Upper lobe of right lung (tissue), 1 donor: Measurements from ENCODE around the gene SLC35F4. TPM values are rescaled to one million over a fixed set of nuclear protein-coding genes. Genes with fewer than 3 reads are reported as not detected.

Source experiments
- ATAC-seq: fragments of 200-7000 bp; cut with Tn5 transposase; one replicate; pipeline ENCODE4 v1.9.1; 2020; ENCODE audit warnings: mild to moderate bottlenecking, moderate library complexity
- DNase-seq: peaks from one replicate; pipeline ENCODE4 v3.0.0-alpha.2; 2020
- H3K27ac ChIP-seq: fragments of 200-600 bp; one replicate; pipeline ENCODE4 v1.8.0; 2022
- H3K27me3 ChIP-seq: fragments of 200-600 bp; one replicate; pipeline ENCODE4 v1.8.0; 2022; ENCODE audit warnings: mild to moderate bottlenecking
- H3K36me3 ChIP-seq: fragments of 200-600 bp; one replicate; pipeline ENCODE4 v1.8.0; 2022
- H3K4me1 ChIP-seq: fragments of 200-600 bp; one replicate; pipeline ENCODE4 v1.8.0; 2022
- H3K4me3 ChIP-seq: fragments of 200-600 bp; one replicate; pipeline ENCODE4 v1.8.0; 2022; ENCODE audit warnings: mild to moderate bottlenecking
- H3K9me3 ChIP-seq: fragments of 200-600 bp; one replicate; pipeline ENCODE4 v1.8.0; 2022
- intact Hi-C: fragments of 100-400 bp; cut with DNase I; formaldehyde crosslinking; loops from one replicate; pipeline ENCODE4 v1.11.0; 2022
- total RNA-seq: library from RNA; stranded (reverse); fragmentation: NEBNext Ultra II Directional; extraction: Animal tissue kit (Norgen Biotek cat#: 25700); gene quantifications from one replicate; pipeline ENCODE4 v1.2.1, GENCODE V29; 2021
- TF ChIP-seq, protein P1 (sequence below): fragments of 200-600 bp; IDR thresholded peaks from one replicate; pipeline ENCODE4 v1.8.0; 2022; ENCODE audit warnings: antibody characterized with exemption
- donor health status: DM: no; HTN: yes; CAD: no; lungs with severe emphysema.

Gene SLC35F4
- total RNA-seq, 1 donor from 2014 or later = not detected

DNA sequence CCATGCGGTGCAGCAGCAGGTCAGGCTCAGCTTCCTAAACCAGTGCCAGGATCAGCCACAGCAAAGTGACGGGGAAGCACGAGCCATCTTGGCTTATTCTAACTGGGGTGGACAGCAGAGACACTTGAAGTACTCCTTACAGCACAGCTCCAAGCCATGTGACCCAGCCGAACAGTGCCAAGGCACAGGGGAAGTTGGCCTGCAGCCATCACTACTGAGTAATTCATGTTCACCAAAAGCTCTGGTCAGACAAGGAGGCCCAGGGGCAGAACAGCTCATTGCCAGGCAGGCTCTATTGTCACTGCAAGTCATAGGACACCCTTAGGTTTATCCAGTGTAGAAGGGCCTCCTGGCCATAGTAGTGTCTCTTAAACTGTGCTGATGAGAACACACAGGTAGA lies 23.4 kb upstream of the SLC35F4 start:
- peak; percentile 78 for DNase-seq

DNA sequence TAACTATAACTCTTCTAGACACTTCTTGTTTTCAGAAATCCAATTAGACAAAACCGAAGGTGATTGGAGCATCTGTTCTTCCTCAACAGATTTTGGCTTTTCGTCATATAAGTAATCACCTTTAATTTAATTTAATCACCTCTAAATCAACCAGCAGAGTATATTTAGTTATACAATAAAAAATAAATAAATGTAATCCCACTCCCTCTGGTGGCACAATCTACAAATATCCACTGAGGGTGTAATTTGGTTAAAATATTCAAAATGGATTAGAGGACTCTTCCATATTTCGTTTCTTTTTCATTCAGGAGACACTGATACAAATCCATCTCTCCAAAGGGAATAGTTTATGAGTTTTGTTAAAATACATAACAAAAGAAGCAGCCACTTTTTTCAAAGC lies 18.3 kb upstream of the SLC35F4 start:
- no peak for ATAC-seq
- Histone ChIP-seq H3K4me1 (no peaks in the 10 kb centered on the region), H3K9me3 (no peaks in the 10 kb centered on the region), H3K4me3 (no peak overlapping the region), H3K27ac (no peak overlapping the region), H3K36me3 (no peaks in the 10 kb centered on the region), H3K27me3 (peaks cover 4% of the 10 kb centered on the region)
- TF ChIP-seq, protein P1, sequence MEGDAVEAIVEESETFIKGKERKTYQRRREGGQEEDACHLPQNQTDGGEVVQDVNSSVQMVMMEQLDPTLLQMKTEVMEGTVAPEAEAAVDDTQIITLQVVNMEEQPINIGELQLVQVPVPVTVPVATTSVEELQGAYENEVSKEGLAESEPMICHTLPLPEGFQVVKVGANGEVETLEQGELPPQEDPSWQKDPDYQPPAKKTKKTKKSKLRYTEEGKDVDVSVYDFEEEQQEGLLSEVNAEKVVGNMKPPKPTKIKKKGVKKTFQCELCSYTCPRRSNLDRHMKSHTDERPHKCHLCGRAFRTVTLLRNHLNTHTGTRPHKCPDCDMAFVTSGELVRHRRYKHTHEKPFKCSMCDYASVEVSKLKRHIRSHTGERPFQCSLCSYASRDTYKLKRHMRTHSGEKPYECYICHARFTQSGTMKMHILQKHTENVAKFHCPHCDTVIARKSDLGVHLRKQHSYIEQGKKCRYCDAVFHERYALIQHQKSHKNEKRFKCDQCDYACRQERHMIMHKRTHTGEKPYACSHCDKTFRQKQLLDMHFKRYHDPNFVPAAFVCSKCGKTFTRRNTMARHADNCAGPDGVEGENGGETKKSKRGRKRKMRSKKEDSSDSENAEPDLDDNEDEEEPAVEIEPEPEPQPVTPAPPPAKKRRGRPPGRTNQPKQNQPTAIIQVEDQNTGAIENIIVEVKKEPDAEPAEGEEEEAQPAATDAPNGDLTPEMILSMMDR = no peak
- no peak for DNase-seq
- intact Hi-C loops = no loop called here

More for the DNA sequence above, 23.4 kb upstream of the SLC35F4 start:
- Histone ChIP-seq H3K27me3 (no peaks in the 10 kb centered on the region), H3K4me1 (no peaks in the 10 kb centered on the region), H3K36me3 (no peaks in the 10 kb centered on the region), H3K9me3 (no peaks in the 10 kb centered on the region), H3K4me3 (no peak overlapping the region), H3K27ac (no peak overlapping the region)
- TF ChIP-seq, protein P1 = no peak
- ATAC-seq = peak; percentile 84
- intact Hi-C loops = no loop called here

DNA sequence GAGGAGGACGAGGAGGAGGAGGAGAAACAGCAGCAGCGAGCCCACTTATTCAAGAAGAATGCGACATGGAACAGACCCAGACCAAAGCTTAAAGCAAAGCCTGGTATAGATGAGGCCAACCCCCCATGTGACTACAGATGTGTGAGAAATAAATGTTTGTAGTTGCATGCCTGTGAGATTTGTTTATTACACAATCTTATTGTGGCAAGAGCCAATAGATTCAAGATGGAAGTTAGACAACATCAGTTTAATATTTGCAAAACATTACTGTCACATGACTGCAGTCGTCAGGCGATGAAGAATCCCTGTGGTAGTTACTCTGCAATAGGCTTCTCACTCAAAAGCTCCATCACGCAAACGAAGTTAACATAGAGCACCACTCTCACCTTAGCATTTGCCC lies 17.2 kb upstream of the SLC35F4 start:
- TF ChIP-seq, protein P1 = no peak
- H3K9me3 ChIP-seq = no peaks in the 10 kb centered on the region
- H3K36me3 ChIP-seq = no peaks in the 10 kb centered on the region
- no peak for ATAC-seq
- H3K27me3 ChIP-seq = peaks cover 4% of the 10 kb centered on the region
- intact Hi-C loops = no loop called here
- DNase-seq = no peak
- H3K27ac ChIP-seq = no peak overlapping the region
- no peak overlapping the region for H3K4me3 ChIP-seq
- H3K4me1 ChIP-seq = no peaks in the 10 kb centered on the region

DNA sequence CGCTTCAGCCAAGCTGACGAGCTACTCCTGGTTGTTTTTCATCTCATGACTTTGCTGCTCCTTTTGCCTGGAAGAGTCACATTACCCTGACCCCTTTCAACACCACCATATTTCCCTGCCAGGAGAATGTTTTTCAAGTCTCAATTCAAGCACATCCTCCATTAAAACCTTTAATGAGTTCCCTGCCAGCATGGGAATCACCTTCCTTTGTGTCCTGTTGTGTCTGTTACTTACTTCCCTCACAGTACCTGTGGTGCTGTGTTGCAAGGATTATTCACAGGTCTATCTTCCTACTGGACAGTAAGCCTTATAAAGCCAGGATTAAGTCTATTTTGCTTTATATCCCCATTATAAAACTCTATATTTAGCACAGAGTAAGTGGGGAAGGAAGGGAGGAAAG lies 13.6 kb upstream of the SLC35F4 start:
- Histone ChIP-seq H3K4me3 (no peak overlapping the region), H3K4me1 (no peaks in the 10 kb centered on the region), H3K27me3 (peaks cover 4% of the 10 kb centered on the region), H3K27ac (no peak overlapping the region), H3K36me3 (no peaks in the 10 kb centered on the region), H3K9me3 (no peaks in the 10 kb centered on the region)
- TF ChIP-seq, protein P1 = no peak
- ATAC-seq (no peak), DNase-seq (no peak)
- intact Hi-C loops = no loop called here

DNA sequence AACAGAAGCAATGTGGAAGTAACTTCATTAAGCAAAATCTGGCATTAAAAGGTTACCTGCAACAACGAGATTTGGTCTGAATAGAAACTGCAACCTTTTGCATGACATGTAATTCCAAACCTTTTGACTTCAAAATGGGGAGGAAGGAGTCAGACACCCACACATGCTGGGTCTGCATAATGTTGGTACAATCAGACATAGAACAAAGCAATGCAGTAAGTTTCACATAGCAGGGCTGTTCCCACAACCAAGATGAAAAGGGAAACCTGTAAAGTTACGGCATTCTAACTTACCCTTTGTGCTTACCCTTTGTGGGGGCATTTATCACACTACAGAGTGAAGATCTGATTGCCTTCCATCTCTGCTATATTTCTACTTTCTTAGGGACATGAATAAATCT lies 10.1 kb upstream of the SLC35F4 start:
- Histone ChIP-seq H3K36me3 (no peaks in the 10 kb centered on the region), H3K27me3 (peaks cover under 1% of the 10 kb centered on the region), H3K4me1 (no peaks in the 10 kb centered on the region), H3K4me3 (no peak overlapping the region), H3K27ac (no peak overlapping the region), H3K9me3 (no peaks in the 10 kb centered on the region)
- DNase-seq = no peak
- TF ChIP-seq, protein P1 = no peak
- ATAC-seq = no peak
- intact Hi-C loops = no loop called here

DNA sequence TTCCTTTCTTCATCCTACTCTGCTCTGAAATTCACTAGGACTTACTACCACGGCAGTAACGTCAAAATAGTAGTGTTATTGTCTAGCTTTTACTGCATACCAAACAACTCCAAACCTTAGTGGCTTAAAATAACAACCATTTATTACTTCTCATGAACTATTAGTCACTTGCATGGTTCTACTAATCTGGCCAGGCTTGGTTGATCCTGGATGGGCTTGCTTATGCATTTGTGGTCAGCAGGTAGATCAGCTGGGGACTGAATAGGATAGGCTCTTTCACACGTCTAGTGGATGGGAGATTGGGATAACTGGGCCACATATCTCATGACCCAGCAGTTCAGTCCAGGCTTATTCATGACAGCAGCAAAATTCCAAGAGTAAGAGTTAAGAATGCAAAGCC lies 9.4 kb upstream of the SLC35F4 start:
- intact Hi-C loops = no loop called here
- no peak for DNase-seq

More for the DNA sequence above, 9.4 kb upstream of the SLC35F4 start:
- TF ChIP-seq, protein P1 = no peak
- Histone ChIP-seq H3K27ac (no peak overlapping the region), H3K27me3 (no peaks in the 10 kb centered on the region), H3K4me3 (no peak overlapping the region), H3K4me1 (no peaks in the 10 kb centered on the region), H3K36me3 (no peaks in the 10 kb centered on the region), H3K9me3 (no peaks in the 10 kb centered on the region)
- no peak for ATAC-seq
